GM21381 (cell line): ENCODE measurements around the gene CANT1.
"Not testable (repeated sequence)": the region's sequence is repeated elsewhere in the genome, so short reads cannot be mapped to it uniquely, and the experiment has no call there.

Source experiments
- ATAC-seq: cut with Tn5 transposase; IDR thresholded peaks from one replicate; pipeline ENCODE4 v1.9.1; 2021; ENCODE audit warnings: mild to moderate bottlenecking, moderate library complexity; ENCODE audit not compliant: unreplicated experiment

The CANT1 gene

DNA sequence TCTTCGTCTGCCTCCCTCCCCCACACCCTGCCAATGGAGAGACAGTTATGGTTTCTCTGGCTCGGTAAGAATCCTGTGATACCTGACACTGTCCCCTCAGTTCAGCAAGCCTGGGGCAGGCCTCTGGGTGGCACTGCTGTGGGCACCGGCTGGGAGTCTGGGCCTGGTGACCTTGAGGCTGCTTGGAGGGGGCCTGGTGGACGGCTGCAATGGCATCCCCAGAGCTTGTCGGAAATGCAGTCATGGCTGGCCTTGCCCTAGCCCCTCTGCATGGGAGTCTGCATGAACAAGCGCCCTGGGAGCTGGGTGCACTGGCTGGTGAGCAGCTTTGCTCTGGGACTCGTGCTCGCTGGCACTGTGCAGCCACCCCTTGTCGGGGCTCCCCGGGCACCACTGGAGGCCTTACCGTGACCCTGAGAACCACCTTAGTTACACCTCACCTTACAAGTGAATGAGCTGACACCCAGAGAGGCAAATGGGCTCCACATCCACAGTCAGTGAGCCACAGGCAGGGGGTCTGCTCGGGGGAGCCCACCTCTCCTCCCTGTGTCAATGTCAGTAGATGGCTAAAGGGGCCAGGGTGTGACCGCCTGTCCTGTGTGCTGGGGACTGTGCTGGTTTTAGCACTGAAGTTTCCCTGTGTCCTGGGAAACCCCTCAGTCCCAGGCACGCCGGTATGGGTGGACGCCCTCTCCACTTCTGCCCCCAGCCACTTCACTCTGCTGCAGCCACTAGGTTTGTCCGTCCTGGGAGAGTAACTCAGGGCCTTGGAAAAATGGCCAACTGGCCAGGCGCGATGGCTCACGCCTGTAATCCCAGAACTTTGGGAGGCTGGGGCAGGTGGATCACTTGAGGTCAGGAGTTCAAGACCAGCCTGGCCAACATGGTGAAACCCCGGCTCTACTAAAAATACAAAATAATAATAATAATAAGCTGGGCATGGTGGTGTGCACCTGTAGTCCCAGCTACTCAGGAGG is 31.3 kb downstream of the CANT1 start:
- no peak for ATAC-seq

- ATAC-seq, result no peak
These were observed 32.0 kb downstream of the CANT1 start for GRCh38 chr17:78977681-78977943.

GRCh38 chr17:78976907-78977680 is 32.5 kb downstream of the CANT1 start:
- ATAC-seq, result no peak

- no peak for ATAC-seq
These were observed 34.7 kb downstream of the CANT1 start for GRCh38 chr17:78974635-78975591.

GRCh38 chr17:78973792-78974520 is 35.6 kb downstream of the CANT1 start:
- no peak for ATAC-seq

DNA sequence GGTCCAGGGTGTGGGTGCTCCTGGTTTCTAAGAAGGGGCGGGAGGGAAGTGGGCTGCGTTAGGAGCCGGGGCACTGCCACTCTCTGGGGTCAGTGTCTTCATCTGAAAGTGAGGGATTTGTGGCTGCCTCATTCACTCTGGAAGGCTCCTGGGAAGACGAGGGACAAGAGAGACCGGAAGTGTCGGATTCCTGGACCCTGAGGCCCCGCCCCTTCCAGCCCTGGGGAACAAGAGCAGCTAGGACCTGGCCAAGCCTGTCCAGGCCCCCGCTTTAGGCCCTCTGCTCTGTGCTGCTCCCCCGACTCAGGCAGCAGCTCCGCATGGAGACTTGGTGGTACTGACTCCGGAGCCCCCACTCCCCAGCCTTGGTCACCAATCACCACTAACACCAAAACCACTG is 36.4 kb downstream of the CANT1 start:
- no peak for ATAC-seq

DNA sequence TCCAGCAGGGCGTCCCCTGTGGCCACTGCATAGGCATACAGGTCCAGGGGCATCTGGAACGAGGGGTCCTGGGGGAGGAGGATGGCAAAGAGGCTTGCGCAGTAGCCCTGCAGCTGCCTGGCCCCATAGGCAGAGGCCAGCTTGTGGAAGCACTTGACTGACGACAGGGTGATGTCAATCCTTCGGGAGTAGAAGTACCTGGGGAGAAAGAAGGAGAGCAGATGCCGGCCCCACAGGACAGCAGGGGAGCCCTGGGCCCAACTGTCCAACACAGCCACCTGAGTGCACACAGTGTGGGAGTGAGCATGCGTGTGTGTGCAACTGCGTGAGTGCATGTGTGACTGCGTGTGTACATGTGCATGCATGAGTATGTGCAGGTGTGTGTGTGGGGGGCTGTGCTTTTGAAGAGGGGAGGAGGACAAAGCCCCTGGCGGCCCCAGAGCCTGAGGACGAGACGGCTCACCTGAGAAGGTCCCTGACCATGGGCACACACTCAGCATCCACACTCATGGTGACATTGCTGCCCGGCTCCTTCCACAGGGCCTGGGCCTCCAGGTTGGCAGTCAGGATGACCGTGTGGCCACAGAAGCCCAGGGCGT is 37.0 kb downstream of the CANT1 start:
- no peak for ATAC-seq

GRCh38 chr17:78971756-78972506 is 37.6 kb downstream of the CANT1 start:
- no peak for ATAC-seq

DNA sequence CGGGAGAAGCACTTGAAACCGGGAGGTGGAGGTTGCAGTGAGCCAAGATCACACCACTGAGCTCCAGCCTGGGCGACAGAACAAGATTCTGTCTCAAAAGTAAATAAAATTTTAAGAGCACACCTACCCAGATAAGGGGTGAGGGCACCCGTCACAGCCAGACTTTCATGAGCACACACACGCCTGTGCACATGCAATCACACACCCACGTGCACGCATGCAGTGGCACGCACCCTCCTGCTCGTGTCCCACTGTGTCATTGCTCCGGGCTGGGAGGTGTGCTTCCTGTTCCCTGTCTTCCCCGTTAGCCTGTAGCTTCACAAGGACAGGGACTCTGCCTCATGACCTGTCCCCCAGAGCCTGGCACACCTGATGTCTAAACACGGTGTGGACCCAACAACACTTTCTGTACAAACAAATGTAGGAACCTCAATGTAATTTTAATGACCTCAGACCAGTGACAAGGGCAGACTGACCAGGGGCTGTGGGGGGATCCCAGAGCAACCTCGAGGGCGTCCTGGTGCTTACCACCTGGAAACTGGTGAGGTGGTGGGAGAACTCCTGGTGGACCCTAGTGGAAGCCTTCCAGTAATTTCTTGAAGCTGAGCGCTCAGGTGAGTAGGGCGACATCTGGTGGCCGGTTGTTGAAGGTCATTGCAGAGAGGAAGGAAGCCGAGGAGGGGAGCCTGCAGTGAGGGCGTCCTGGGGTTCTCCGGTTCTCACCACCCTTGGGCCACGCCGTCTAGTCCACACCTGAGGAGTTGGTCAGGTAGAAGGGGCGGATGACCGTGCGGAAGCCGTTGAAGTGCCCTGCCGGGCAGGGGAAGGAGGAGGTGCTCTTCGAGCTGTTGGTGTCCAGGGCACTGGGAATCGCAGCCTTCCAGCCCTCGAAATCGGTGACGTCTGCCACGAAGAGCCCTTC is 38.5 kb downstream of the CANT1 start:
- ATAC-seq, result no peak

- no peak for ATAC-seq
These were observed 39.7 kb downstream of the CANT1 start for GRCh38 chr17:78969865-78970264.

GRCh38 chr17:78967782-78968362 is 41.7 kb downstream of the CANT1 start:
- ATAC-seq, result no peak

DNA sequence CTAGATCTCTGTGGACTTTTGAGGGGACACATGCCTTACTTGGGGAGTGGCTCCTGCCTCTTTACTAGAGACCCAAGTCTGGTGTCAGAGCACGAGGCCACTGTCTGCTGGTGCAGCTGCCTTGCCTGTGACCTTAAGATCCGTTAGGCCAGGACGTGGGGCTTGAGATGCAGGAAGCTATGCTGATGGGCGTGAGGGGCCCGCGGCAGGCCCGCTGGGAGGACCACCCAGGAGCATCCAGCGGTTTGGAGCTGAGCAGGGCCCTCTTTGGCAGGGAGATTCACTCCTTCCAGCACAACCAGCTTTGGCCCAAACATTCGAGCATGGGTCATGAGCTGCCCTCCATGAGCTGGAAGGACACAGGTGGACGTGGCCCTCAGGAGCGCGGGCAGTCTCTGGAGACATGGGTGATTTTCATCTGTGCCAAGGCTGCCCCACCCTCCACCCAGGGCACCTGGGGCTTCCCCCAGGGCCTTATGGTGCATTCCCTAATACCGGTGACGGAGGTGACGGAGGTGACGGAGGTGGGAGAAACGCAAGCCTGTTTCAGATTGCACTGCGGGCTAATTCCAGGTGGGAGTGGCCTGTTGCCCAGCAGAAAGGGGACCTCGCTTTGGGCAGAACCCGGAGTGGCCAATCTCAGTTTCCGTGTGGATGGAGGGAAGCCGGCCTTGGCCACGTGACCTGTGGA is 42.5 kb downstream of the CANT1 start:
- no peak for ATAC-seq

- no peak for ATAC-seq
These were observed 43.3 kb downstream of the CANT1 start for GRCh38 chr17:78966123-78966813.

DNA sequence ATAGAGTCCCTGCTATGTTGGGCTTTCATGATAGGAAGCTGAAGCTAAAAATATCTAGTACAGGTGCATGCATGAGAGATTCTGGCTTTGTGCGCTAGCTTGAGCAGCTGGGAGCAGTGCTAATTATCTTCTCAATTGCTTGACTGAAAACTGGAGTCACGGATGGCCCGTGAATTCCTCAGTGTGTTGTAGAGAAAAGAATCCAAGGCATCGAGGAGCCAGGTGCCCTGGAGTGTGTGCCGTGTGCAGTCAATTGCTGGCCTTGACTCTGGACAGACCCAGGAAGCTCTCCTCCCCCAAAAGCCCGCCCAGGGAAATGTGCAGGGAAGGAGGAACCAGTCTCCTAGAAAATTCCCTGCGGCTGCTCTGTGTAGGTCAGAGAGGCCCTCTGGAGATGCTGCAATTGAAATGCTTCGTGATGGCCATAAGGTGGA is 44.1 kb downstream of the CANT1 start:
- no peak for ATAC-seq

- ATAC-seq, result no peak
These were observed 46.2 kb downstream of the CANT1 start for GRCh38 chr17:78963378-78963777.

- ATAC-seq, result not testable (repeated sequence)
These were observed 46.6 kb downstream of the CANT1 start for GRCh38 chr17:78962984-78963348.
